H9 (cell line): ENCODE measurements around the gene NCOA1. TPM values are rescaled to one million over a fixed set of nuclear protein-coding genes. Genes with fewer than 3 reads are reported as not detected.

Experiments
- DNase-seq: peaks from one replicate; pipeline ENCODE4 v3.0.0-alpha.2; 2017
- H2AFZ ChIP-seq: one replicate; pipeline ENCODE4 v1.6.1; 2013; ENCODE audit warnings: mild to moderate bottlenecking, low read length, control low read depth, moderate library complexity
- H2AK5ac ChIP-seq: 2 replicates; pipeline ENCODE4 v1.6.1; 2013; ENCODE audit warnings: low read length, control low read depth, mixed read lengths; ENCODE audit not compliant: insufficient read length
- H2BK120ac ChIP-seq: one replicate; pipeline ENCODE4 v1.6.1; 2013; ENCODE audit warnings: low read depth, mild to moderate bottlenecking, low read length, control low read depth, inconsistent platforms; ENCODE audit not compliant: poor library complexity, severe bottlenecking
- H2BK12ac ChIP-seq: 2 replicates; pipeline ENCODE4 v1.6.1; 2013; ENCODE audit warnings: low read length, control low read depth, mixed read lengths, low read depth; ENCODE audit not compliant: insufficient read length
- H2BK15ac ChIP-seq: 2 replicates; pipeline ENCODE4 v1.6.1; 2013; ENCODE audit warnings: low read depth, low read length, control low read depth
- H2BK20ac ChIP-seq: one replicate; pipeline ENCODE4 v1.6.1; 2013; ENCODE audit warnings: low read depth, mild to moderate bottlenecking, low read length, control low read depth, inconsistent platforms; ENCODE audit not compliant: poor library complexity, severe bottlenecking
- H2BK5ac ChIP-seq: 2 replicates; pipeline ENCODE4 v1.6.1; 2013; ENCODE audit warnings: low read length, control low read depth, mixed read lengths; ENCODE audit not compliant: insufficient read length
- H3K14ac ChIP-seq: 2 replicates; pipeline ENCODE4 v1.6.1; 2013; ENCODE audit warnings: low read length, control low read depth; ENCODE audit not compliant: insufficient read depth
- H3K18ac ChIP-seq: 2 replicates; pipeline ENCODE4 v1.6.1; 2013; ENCODE audit warnings: low read depth, mild to moderate bottlenecking, mixed read lengths, low read length, control low read depth; ENCODE audit not compliant: insufficient read length
- H3K23ac ChIP-seq: 2 replicates; pipeline ENCODE4 v1.6.1; 2013; ENCODE audit warnings: low read length, control low read depth, mixed read lengths, low read depth; ENCODE audit not compliant: insufficient read length
- H3K23me2 ChIP-seq: 2 replicates; pipeline ENCODE4 v1.6.1; 2013; ENCODE audit warnings: low read depth, mild to moderate bottlenecking, mixed read lengths, low read length, control low read depth; ENCODE audit not compliant: insufficient read length, poor library complexity, severe bottlenecking
- H3K27ac ChIP-seq: 2 replicates; pipeline ENCODE4 v1.5.1; 2013; ENCODE audit warnings: low read length, control low read depth, mixed read lengths, low read depth; ENCODE audit not compliant: insufficient read length
- H3K27me3 ChIP-seq: 2 replicates; pipeline ENCODE4 v1.6.1; 2013; ENCODE audit warnings: low read length, control low read depth, inconsistent platforms; ENCODE audit not compliant: insufficient read depth
- H3K4ac ChIP-seq: 2 replicates; pipeline ENCODE4 v1.6.1; 2013; ENCODE audit warnings: low read depth, mild to moderate bottlenecking, control low read depth, inconsistent platforms, low read length, moderate library complexity
- H3K4me1 ChIP-seq: 2 replicates; pipeline ENCODE4 v1.6.1; 2013; ENCODE audit warnings: low read length, control low read depth, inconsistent platforms; ENCODE audit not compliant: insufficient read depth
- H3K4me2 ChIP-seq: 2 replicates; pipeline ENCODE4 v1.6.1; 2013; ENCODE audit warnings: low read length, control low read depth, mixed read lengths; ENCODE audit not compliant: insufficient read length, insufficient read depth
- H3K56ac ChIP-seq: 2 replicates; pipeline ENCODE4 v1.6.1; 2013; ENCODE audit warnings: low read depth, mild to moderate bottlenecking, mixed read lengths, low read length, control low read depth; ENCODE audit not compliant: insufficient read length
- H3K79me1 ChIP-seq: 2 replicates; pipeline ENCODE4 v1.6.1; 2013; ENCODE audit warnings: low read depth, mild to moderate bottlenecking, moderate library complexity, low read length, control low read depth, inconsistent platforms; ENCODE audit not compliant: insufficient read depth, poor library complexity, severe bottlenecking
- H3K79me2 ChIP-seq: 2 replicates; pipeline ENCODE4 v1.6.1; 2013; ENCODE audit warnings: low read length, control low read depth, inconsistent platforms; ENCODE audit not compliant: insufficient read depth
- H3K9ac ChIP-seq: 2 replicates; pipeline ENCODE4 v1.6.1; 2013; ENCODE audit warnings: low read length, control low read depth, mixed read lengths; ENCODE audit not compliant: insufficient read length; ENCODE audit errors: extremely low read depth
- H3K9me3 ChIP-seq: one replicate; pipeline ENCODE4 v1.6.1; 2013; ENCODE audit warnings: low read depth, low read length, inconsistent platforms; ENCODE audit not compliant: control insufficient read depth
- H3T11ph ChIP-seq: one replicate; pipeline ENCODE4 v1.6.1; 2013; ENCODE audit warnings: mild to moderate bottlenecking, low read length, control low read depth, inconsistent platforms
- H4K20me1 ChIP-seq: one replicate; pipeline ENCODE4 v1.6.1; 2013; ENCODE audit not compliant: control insufficient read depth, insufficient read length, insufficient read depth
- H4K5ac ChIP-seq: 2 replicates; pipeline ENCODE4 v1.6.1; 2013; ENCODE audit warnings: low read depth, mild to moderate bottlenecking, mixed read lengths, low read length, control low read depth; ENCODE audit not compliant: insufficient read length
- H4K8ac ChIP-seq: replicated peaks from 2 replicates; pipeline ENCODE4 v1.6.1; 2013; ENCODE audit warnings: low read length, control low read depth, mixed read lengths, low read depth; ENCODE audit not compliant: insufficient read length
- H4K91ac ChIP-seq: 2 replicates; pipeline ENCODE4 v1.6.1; 2013; ENCODE audit warnings: low read depth, mild to moderate bottlenecking, moderate library complexity, mixed read lengths, low read length, control low read depth; ENCODE audit not compliant: insufficient read length
- H3K27ac Mint-ChIP-seq, 3 experiments: 2 replicates in 2 of 3; 3 replicates in 1 of 3; pipeline ENCODE4 v1.8.0; 2020 to 2021; ENCODE audit warnings: mixed read lengths in 3 of 3, mild to moderate bottlenecking in 1 of 3, moderate library complexity in 1 of 3
- H3K27me3 Mint-ChIP-seq: 2 replicates; pipeline ENCODE4 v1.8.0; 2021; ENCODE audit warnings: low read depth, mild to moderate bottlenecking, moderate library complexity, mixed read lengths
- H3K36me3 Mint-ChIP-seq, 3 experiments: 2 replicates in 2 of 3; 3 replicates in 1 of 3; pipeline ENCODE4 v1.8.0; 2020 to 2021; ENCODE audit warnings: low read depth in 3 of 3, mixed read lengths in 3 of 3; ENCODE audit not compliant: insufficient read depth in 1 of 3
- H3K4me1 Mint-ChIP-seq, 2 experiments: 2 replicates each; pipeline ENCODE4 v1.8.0; 2020; ENCODE audit warnings: mixed read lengths in 2 of 2
- H3K4me3 Mint-ChIP-seq, 2 experiments: 2 replicates in 1 of 2; 3 replicates in 1 of 2; pipeline ENCODE4 v1.8.0; 2020 to 2021; ENCODE audit warnings: mild to moderate bottlenecking in 2 of 2, mixed read lengths in 2 of 2, moderate library complexity in 1 of 2
- H3K9me3 Mint-ChIP-seq, 2 experiments: 2 replicates in 1 of 2; 3 replicates in 1 of 2; pipeline ENCODE4 v1.8.0; 2020; ENCODE audit warnings: mild to moderate bottlenecking in 2 of 2, mixed read lengths in 2 of 2, moderate library complexity in 1 of 2
- CTCF ChIP-seq: fragments of 200-600 bp; sonication (generic); conservative IDR thresholded peaks from 3 replicates; pipeline ENCODE4 v1.8.0; 2021; ENCODE audit warnings: antibody characterized with exemption, mild to moderate bottlenecking
- WGBS: extraction: QIAGEN DNeasy Blood & Tissue Kit; methylation state at CpG from one replicate; pipeline ENCODE4 v1.1.7; 2013; ENCODE audit warnings: missing lambda C conversion rate, low lambda C conversion rate, mixed read lengths; ENCODE audit not compliant: insufficient read length; ENCODE audit errors: extremely low coverage; 5-methylcytosine and 5-hydroxymethylcytosine counted together
- total RNA-seq: library from RNA; stranded (reverse); gene quantifications from 2 replicates; pipeline ENCODE4 v1.2.1, GENCODE V29; 2021

The NCOA1 gene
- total RNA-seq, 1 experiment from 2014 or later, result 14.8 TPM

GRCh38 chr2:24538720-24539119, 47.7 kb downstream of the NCOA1 start:
- no peak overlapping the region for H3K27ac Mint-ChIP-seq
- DNase-seq, result no peak
- no peak overlapping the region for H3K4ac ChIP-seq

More at GRCh38 chr2:24538720-24539119, 47.7 kb downstream of the NCOA1 start:
- Histone ChIP-seq H2BK5ac (no peak overlapping the region), H3K18ac (no peak overlapping the region), H4K91ac (no peak overlapping the region), H3K23me2 (no peaks in the 10 kb centered on the region), H4K20me1 (no peaks in the 10 kb centered on the region), H4K5ac (no peak overlapping the region), H3K4me2 (no peak overlapping the region), H2BK120ac (no peak overlapping the region), H3K56ac (no peak overlapping the region), H3K27me3 (no peaks in the 10 kb centered on the region), H2BK15ac (no peak overlapping the region), H3K4me1 (no peaks in the 10 kb centered on the region), H2BK20ac (no peak overlapping the region), H2AK5ac (no peak overlapping the region), H3K9me3 (no peaks in the 10 kb centered on the region), H3K23ac (no peak overlapping the region), H3K9ac (no peak overlapping the region), H2BK12ac (no peak overlapping the region), H3K27ac (no peak overlapping the region), H3T11ph (no peak overlapping the region), H2AFZ (no peak overlapping the region), H3K14ac (no peak overlapping the region), H3K79me1 (no peaks in the 10 kb centered on the region), H3K79me2 (no peaks in the 10 kb centered on the region), H4K8ac (no peak overlapping the region)
- Mint-ChIP-seq H3K4me3 (no peak overlapping the region), H3K36me3 (peaks cover 0 to 10% (median 5%) of the 10 kb centered on the region in 3 experiments; a peak in 5 of 7 replicates), H3K27me3 (no peaks in the 10 kb centered on the region), H3K9me3 (peaks cover 8 to 22% of the 10 kb centered on the region in 2 experiments), H3K4me1 (no peaks in the 10 kb centered on the region)
- no peak for TF ChIP-seq CTCF
- 100% methylated on average over 1 of the region's 4 CpGs for WGBS
